Activated CD4-positive, alpha-beta T cell treated with anti-CD3 and anti-CD28 coated beads, Interleukin-2, amount 10 ng/mL, durations not matched to agents 7 days and 5 days (primary cell): ENCODE results near the gene SCAF4. TPM values are rescaled to one million over a fixed set of nuclear protein-coding genes. Genes with fewer than 3 reads are reported as not detected.

ENCODE experiments used
- CTCF ChIA-PET: fragments of 350-600 bp; sonication (Branson Sonifier 250); formaldehyde crosslinking; loops from one replicate; lab custom pipeline; 2021; ENCODE audit warnings: antibody characterized with exemption; lab: Charles Lee
- POLR2A ChIA-PET: fragments of 350-600 bp; sonication (Branson Sonifier 250); formaldehyde crosslinking; loops from one replicate; lab custom pipeline; 2021; ENCODE audit warnings: antibody characterized with exemption; lab: Charles Lee
- DNase-seq: peaks from one replicate; pipeline ENCODE4 v3.0.0-alpha.2; 2020
- H3K27ac Mint-ChIP-seq: one replicate; pipeline ENCODE4 v1.8.0; 2021; ENCODE audit warnings: mild to moderate bottlenecking, moderate library complexity, mixed read lengths
- H3K27me3 Mint-ChIP-seq: one replicate; pipeline ENCODE4 v1.8.0; 2021; ENCODE audit warnings: mixed read lengths
- H3K36me3 Mint-ChIP-seq: one replicate; pipeline ENCODE4 v1.8.0; 2021; ENCODE audit warnings: low read depth, mixed read lengths
- H3K4me1 Mint-ChIP-seq: one replicate; pipeline ENCODE4 v1.8.0; 2021; ENCODE audit warnings: mixed read lengths
- H3K4me3 Mint-ChIP-seq: one replicate; pipeline ENCODE4 v1.8.0; 2021; ENCODE audit warnings: mild to moderate bottlenecking, moderate library complexity, mixed read lengths
- H3K9me3 Mint-ChIP-seq: one replicate; pipeline ENCODE4 v1.8.0; 2021; ENCODE audit warnings: mixed read lengths
- total RNA-seq, 2 experiments: library from RNA; stranded (reverse); gene quantifications; one replicate each; pipeline ENCODE4 v1.2.3, GENCODE V29; 2021

Gene SCAF4
- total RNA-seq, 2 experiments from 2014 or later = 55.6 to 64.2 TPM

- H3K9me3 Mint-ChIP-seq = no peaks in the 10 kb centered on the region
- H3K36me3 Mint-ChIP-seq = peaks cover 5% of the 10 kb centered on the region
- H3K27ac Mint-ChIP-seq = no peak overlapping the region
- H3K4me1 Mint-ChIP-seq = peaks cover 45% of the 10 kb centered on the region
- CTCF ChIA-PET = no interaction called here
- POLR2A ChIA-PET = no interaction called here
- no peak overlapping the region for H3K4me3 Mint-ChIP-seq
- H3K27me3 Mint-ChIP-seq = no peaks in the 10 kb centered on the region
- no peak for DNase-seq
Measured at GRCh38 chr21:31720330-31720729, 11.6 kb downstream of the SCAF4 start.

GRCh38 chr21:31716106-31716505, 15.8 kb downstream of the SCAF4 start:
- Mint-ChIP-seq H3K27me3 (no peaks in the 10 kb centered on the region), H3K36me3 (peaks cover 4% of the 10 kb centered on the region), H3K27ac (no peak overlapping the region), H3K4me3 (no peak overlapping the region), H3K4me1 (peaks cover 41% of the 10 kb centered on the region), H3K9me3 (no peaks in the 10 kb centered on the region)
- no peak for DNase-seq
- CTCF ChIA-PET = no interaction called here
- POLR2A ChIA-PET = no interaction called here

- peaks cover 34% of the 10 kb centered on the region for H3K4me1 Mint-ChIP-seq
- H3K27me3 Mint-ChIP-seq = no peaks in the 10 kb centered on the region
- H3K27ac Mint-ChIP-seq = no peak overlapping the region
- ChIA-PET POLR2A (no interaction called here), CTCF (no interaction called here)
- no peaks in the 10 kb centered on the region for H3K9me3 Mint-ChIP-seq
- DNase-seq = no peak
- H3K4me3 Mint-ChIP-seq = no peak overlapping the region
- H3K36me3 Mint-ChIP-seq = peaks cover 2% of the 10 kb centered on the region
Measured at GRCh38 chr21:31714741-31715365, 17.1 kb downstream of the SCAF4 start.

DNA sequence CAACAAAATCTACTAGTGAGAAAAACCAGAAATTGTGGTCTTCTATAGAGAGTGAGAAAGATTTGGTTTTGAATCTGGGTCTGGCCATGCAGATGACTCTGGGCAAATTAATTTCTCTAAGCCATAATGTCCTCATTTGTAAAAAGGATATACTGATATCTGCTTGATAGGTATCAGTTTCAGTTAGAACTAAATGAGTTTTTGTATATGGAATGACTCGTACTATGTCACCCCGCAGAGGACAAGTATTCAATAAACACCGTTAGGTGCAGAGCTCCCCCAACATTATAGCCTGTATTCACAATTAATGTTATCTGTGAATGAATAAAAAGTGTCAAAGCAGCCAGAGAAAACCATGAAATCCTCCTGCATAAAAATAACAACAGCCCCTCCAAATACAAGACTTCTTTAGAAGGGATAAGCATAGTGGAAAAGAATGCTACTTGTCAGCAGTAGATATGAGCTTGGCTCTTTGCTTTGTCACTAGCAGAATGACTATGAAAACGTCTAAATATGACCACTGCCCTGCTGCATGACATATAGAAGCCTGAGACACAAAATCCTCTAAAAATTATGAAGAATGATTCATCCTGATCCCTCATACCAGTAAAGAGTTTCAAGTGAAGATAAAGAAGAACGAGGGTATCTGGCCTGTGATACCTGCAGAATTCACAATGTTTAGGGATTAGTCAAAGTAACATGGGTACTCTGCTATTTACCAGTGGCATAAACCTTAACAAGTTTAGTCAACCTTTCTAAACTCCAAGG, 17.8 kb downstream of the SCAF4 start:
- Mint-ChIP-seq H3K27me3 (no peaks in the 10 kb centered on the region), H3K27ac (no peak overlapping the region), H3K4me3 (no peak overlapping the region), H3K9me3 (no peaks in the 10 kb centered on the region), H3K4me1 (peaks cover 34% of the 10 kb centered on the region), H3K36me3 (no peaks in the 10 kb centered on the region)
- POLR2A ChIA-PET = no interaction called here
- CTCF ChIA-PET = no interaction called here
- DNase-seq = no peak

DNA sequence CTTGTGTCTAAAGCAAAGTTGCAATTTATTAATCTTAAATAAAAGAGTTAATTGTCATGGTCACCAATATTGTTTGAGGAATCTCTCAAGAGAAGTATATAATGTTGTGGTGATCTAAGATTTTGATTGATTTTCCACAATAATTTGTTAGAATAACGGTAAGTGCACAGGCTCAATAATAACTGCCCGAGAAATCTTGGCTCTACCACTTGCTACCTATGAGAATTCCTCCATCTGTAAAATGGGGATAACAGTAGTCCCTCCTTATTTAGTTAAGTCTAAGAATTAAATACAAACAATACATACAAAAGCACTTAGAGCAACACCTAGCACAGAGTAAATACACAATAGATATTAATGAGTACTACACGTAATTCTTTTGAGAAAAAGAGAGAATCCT, 18.8 kb downstream of the SCAF4 start:
- ChIA-PET CTCF (no interaction called here), POLR2A (no interaction called here)
- DNase-seq = no peak
- peaks cover 37% of the 10 kb centered on the region for H3K4me1 Mint-ChIP-seq
- H3K36me3 Mint-ChIP-seq = no peaks in the 10 kb centered on the region
- H3K9me3 Mint-ChIP-seq = no peaks in the 10 kb centered on the region
- no peak overlapping the region for H3K27ac Mint-ChIP-seq
- no peaks in the 10 kb centered on the region for H3K27me3 Mint-ChIP-seq
- H3K4me3 Mint-ChIP-seq = no peak overlapping the region

- no peak overlapping the region for H3K27ac Mint-ChIP-seq
- ChIA-PET CTCF (interaction anchor here (0.7 kb wide), 1 partner anchor 26 kb away, joined by 3 read pairs; no protein-coding TSS in a partner anchor), POLR2A (no interaction called here)
- DNase-seq = no peak
- H3K27me3 Mint-ChIP-seq = no peaks in the 10 kb centered on the region
- H3K4me3 Mint-ChIP-seq = no peak overlapping the region
- H3K4me1 Mint-ChIP-seq = peaks cover 41% of the 10 kb centered on the region
- H3K9me3 Mint-ChIP-seq = no peaks in the 10 kb centered on the region
- H3K36me3 Mint-ChIP-seq = no peaks in the 10 kb centered on the region
Measured at GRCh38 chr21:31711745-31712285, 20.1 kb downstream of the SCAF4 start.

GRCh38 chr21:31711326-31711725, 20.6 kb downstream of the SCAF4 start:
- Mint-ChIP-seq H3K36me3 (no peaks in the 10 kb centered on the region), H3K27ac (no peak overlapping the region), H3K4me3 (no peak overlapping the region), H3K4me1 (peaks cover 41% of the 10 kb centered on the region), H3K27me3 (no peaks in the 10 kb centered on the region), H3K9me3 (no peaks in the 10 kb centered on the region)
- DNase-seq = no peak
- POLR2A ChIA-PET = no interaction called here
- CTCF ChIA-PET = no interaction called here

DNA sequence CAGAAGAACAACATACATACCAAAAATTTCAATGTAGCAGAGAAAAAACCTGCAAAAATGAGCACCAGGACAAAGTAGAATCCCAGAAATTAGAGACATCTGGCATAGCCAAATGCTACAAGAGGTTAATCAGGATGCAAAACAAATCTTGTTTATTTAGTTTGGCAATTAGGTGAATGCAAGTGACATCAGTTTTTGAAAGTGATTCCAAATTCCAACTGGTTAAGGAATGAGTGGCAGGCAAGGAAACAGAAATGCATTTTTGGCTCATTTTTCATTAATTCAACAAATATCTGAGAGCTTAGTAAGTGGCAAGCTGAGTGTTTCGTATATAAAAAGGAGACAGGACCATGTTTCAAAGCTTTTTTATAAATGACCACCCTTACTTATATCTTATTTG, 21.3 kb downstream of the SCAF4 start:
- H3K27ac Mint-ChIP-seq = no peak overlapping the region
- CTCF ChIA-PET = no interaction called here

GRCh38 chr21:31708541-31708940, 23.4 kb downstream of the SCAF4 start:
- H3K9me3 Mint-ChIP-seq = no peaks in the 10 kb centered on the region
- H3K4me1 Mint-ChIP-seq = peaks cover 28% of the 10 kb centered on the region
- H3K4me3 Mint-ChIP-seq = no peak overlapping the region
- H3K36me3 Mint-ChIP-seq = peaks cover 8% of the 10 kb centered on the region
- no peak overlapping the region for H3K27ac Mint-ChIP-seq
- ChIA-PET POLR2A (no interaction called here), CTCF (no interaction called here)
- DNase-seq = no peak
- H3K27me3 Mint-ChIP-seq = no peaks in the 10 kb centered on the region

More for the DNA sequence above, 21.3 kb downstream of the SCAF4 start:
- no peaks in the 10 kb centered on the region for H3K9me3 Mint-ChIP-seq
- H3K4me3 Mint-ChIP-seq = no peak overlapping the region
- no peaks in the 10 kb centered on the region for H3K36me3 Mint-ChIP-seq
- H3K27me3 Mint-ChIP-seq = no peaks in the 10 kb centered on the region
- peaks cover 41% of the 10 kb centered on the region for H3K4me1 Mint-ChIP-seq
- POLR2A ChIA-PET = no interaction called here
- no peak for DNase-seq

DNA sequence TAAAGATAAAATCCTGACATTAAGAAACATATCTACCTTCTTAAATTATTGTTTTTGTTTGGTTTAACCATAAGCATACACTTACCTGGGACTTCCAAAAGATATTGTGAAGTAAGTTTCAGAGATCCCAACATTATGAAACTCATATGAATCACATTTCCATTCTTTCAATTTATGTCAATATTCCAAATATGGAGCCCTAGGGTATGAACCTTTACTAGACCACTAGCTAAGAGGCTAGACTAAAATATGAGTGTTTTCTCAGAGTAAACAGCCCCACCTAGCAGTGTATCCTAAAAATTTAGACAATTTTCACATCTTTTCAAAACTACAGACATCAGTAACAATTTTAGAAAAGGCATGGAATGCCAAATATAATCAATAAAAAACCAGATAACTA, 24.4 kb downstream of the SCAF4 start:
- Mint-ChIP-seq H3K9me3 (no peaks in the 10 kb centered on the region), H3K36me3 (peaks cover 12% of the 10 kb centered on the region), H3K4me1 (peaks cover 24% of the 10 kb centered on the region), H3K27ac (no peak overlapping the region), H3K27me3 (no peaks in the 10 kb centered on the region), H3K4me3 (no peak overlapping the region)
- POLR2A ChIA-PET = no interaction called here
- CTCF ChIA-PET = no interaction called here
- DNase-seq = no peak

DNA sequence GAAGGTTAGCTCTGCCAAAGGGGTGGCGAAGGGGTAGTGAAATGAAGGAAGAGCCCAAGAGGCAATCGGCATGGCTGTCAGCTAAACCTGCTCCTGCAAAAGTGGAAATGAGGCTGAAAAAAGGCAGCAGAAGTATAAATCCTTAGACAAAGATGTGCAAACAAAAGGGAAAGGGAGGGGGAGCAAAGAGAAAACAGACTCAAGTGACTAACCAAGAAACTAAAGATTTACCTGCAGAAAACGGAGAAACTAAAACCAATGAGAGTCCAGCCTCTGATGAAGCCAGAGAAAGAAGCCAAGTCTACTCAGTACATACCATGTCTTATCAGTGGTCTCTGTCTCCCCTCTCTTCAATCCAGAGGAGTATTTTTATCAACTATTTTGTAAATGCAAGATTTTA, 25.4 kb downstream of the SCAF4 start:
- ChIA-PET POLR2A (no interaction called here), CTCF (interaction anchor here (0.6 kb wide), 1 partner anchor 1023 kb away, joined by 3 read pairs; no protein-coding TSS in a partner anchor)
- Mint-ChIP-seq H3K27ac (no peak overlapping the region), H3K36me3 (peaks cover 19% of the 10 kb centered on the region), H3K27me3 (no peaks in the 10 kb centered on the region), H3K4me1 (peaks cover 24% of the 10 kb centered on the region), H3K4me3 (no peak overlapping the region), H3K9me3 (no peaks in the 10 kb centered on the region)
- DNase-seq = no peak

GRCh38 chr21:31700040-31700439, 31.9 kb downstream of the SCAF4 start:
- H3K27me3 Mint-ChIP-seq = no peaks in the 10 kb centered on the region
- H3K27ac Mint-ChIP-seq = no peak overlapping the region
- peaks cover 4% of the 10 kb centered on the region for H3K4me1 Mint-ChIP-seq
- ChIA-PET POLR2A (no interaction called here), CTCF (no interaction called here)
- H3K36me3 Mint-ChIP-seq = peaks cover 48% of the 10 kb centered on the region
- no peak overlapping the region for H3K4me3 Mint-ChIP-seq
- no peak for DNase-seq
- no peaks in the 10 kb centered on the region for H3K9me3 Mint-ChIP-seq

DNA sequence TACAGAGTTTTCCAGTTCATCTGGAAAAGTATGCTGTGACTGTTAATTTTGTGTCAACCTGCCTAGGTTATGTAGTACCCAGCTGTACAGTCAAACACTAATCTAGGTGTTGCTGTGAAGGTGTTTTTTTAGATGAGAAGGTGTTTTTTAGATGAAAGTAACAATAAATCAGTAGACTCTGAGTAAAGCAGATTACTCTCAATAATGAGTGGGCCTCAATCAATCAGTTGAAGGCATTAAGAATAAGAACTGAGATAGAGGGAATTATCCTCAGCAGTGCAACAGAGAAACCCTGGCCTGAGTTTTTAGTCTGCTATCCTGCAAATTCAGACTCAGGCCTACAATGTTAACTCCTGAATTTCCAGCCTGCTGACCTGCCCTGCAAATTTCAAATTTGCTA, 33.5 kb downstream of the SCAF4 start:
- no peak for DNase-seq
- no peak overlapping the region for H3K4me3 Mint-ChIP-seq
- ChIA-PET CTCF (no interaction called here), POLR2A (no interaction called here)
- H3K4me1 Mint-ChIP-seq = peaks cover 4% of the 10 kb centered on the region
- no peak overlapping the region for H3K27ac Mint-ChIP-seq
- H3K9me3 Mint-ChIP-seq = no peaks in the 10 kb centered on the region
- H3K36me3 Mint-ChIP-seq = peaks cover 49% of the 10 kb centered on the region
- H3K27me3 Mint-ChIP-seq = no peaks in the 10 kb centered on the region
